A549 (cell line): ENCODE results near the gene BCL2A1.

ENCODE experiments used
- CTCF ChIP-seq: fragments of >200 bp; sonication (Bioruptor Twin); formaldehyde crosslinking; IDR thresholded peaks from 3 replicates; pipeline ENCODE4 v1.5.1; 2016
- ELK1 ChIP-seq: fragments of 150-350 bp; IDR thresholded peaks from 2 replicates; pipeline ENCODE4 v1.6.1; 2014; ENCODE audit warnings: low read depth, mild to moderate bottlenecking, low read length
- HDAC2 ChIP-seq: fragments of 200-600 bp; sonication (generic); IDR thresholded peaks from 2 replicates; pipeline ENCODE4 v1.6.1; 2016
- JUNB ChIP-seq: fragments of >200 bp; sonication (Bioruptor Twin); formaldehyde crosslinking; IDR thresholded peaks from 2 replicates; pipeline ENCODE4 v1.6.1; 2016
- MAFK ChIP-seq: fragments of 450-650 bp; IDR thresholded peaks from 2 replicates; pipeline ENCODE4 v1.6.1; 2014; ENCODE audit not compliant: partially characterized antibody
- RAD21 ChIP-seq, 2 experiments: fragments of >200 bp in 1 of 2; sonication (Bioruptor Twin) in 1 of 2; formaldehyde crosslinking in 1 of 2; IDR thresholded peaks in 1 of 2; conservative IDR thresholded peaks in 1 of 2; 2 replicates in 1 of 2; 3 replicates in 1 of 2; pipeline ENCODE4 v1.6.1; 2012 to 2018; ENCODE audit warnings: inconsistent platforms in 1 of 2
- SREBF2 ChIP-seq: fragments of 450-650 bp; IDR thresholded peaks from 2 replicates; pipeline ENCODE4 v1.6.1; 2014; ENCODE audit warnings: mild to moderate bottlenecking, moderate library complexity
- TP53 ChIP-seq: fragments of 250-450 bp; sonication (Bioruptor Pico); IDR thresholded peaks from 2 replicates; pipeline ENCODE4 v1.5.0; 2021; ENCODE audit warnings: mild to moderate bottlenecking, moderate library complexity

- peak; percentile 61 for TF ChIP-seq MAFK
- no peak for TF ChIP-seq CTCF
- no peak for TF ChIP-seq TP53 (CRISPR knock-in tag)
- peak; percentile 62; the same call in 1 of the 2 replicates for TF ChIP-seq JUNB
- TF ChIP-seq ELK1, result no peak
- TF ChIP-seq SREBF2, result no peak
- peak in 1 of 2 experiments; percentile 19; a peak in 1 of 5 replicates for TF ChIP-seq RAD21 (conservative IDR thresholded peaks at IDR 0.05 in 1 of 2, IDR thresholded peaks at IDR 0.05 in 1 of 2)
- no peak for TF ChIP-seq HDAC2
Observed at GRCh38 chr15:79970624-79971434, at the start of gene BCL2A1.
